Measurements from ENCODE around the gene NSD1. TPM values are rescaled to one million over a fixed set of nuclear protein-coding genes. Genes with fewer than 3 reads are reported as not detected.

The NSD1 gene
- total and polyA plus RNA-seq, 9 of the 15 experiments (the other 6 are each of a cell fraction or from before 2014, with no cell fraction given): 3.8 to 51.0 (median 24.7) TPM

GRCh38 chr5:177300236-177300880 is 166.8 kb downstream of the NSD1 start (continued):
- TF ChIP-seq MGA (IDR thresholded peaks at IDR 0.05) (no peak), ZNF830 (CRISPR knock-in tag; IDR thresholded peaks at IDR 0.05) (no peak), TRIM25 (IDR thresholded peaks at IDR 0.05; ENCODE audit: borderline replicate concordance) (no peak), SUPT5H (IDR thresholded peaks at IDR 0.05) (0 out of 2 replicates have a peak, but pooled peaks have one; percentile 15), TEAD1 (CRISPR knock-in tag; IDR thresholded peaks at IDR 0.05) (no peak), SRSF9 (IDR thresholded peaks at IDR 0.05; ENCODE audit: borderline replicate concordance, low read depth, low read length) (no peak), POU5F1 (IDR thresholded peaks at IDR 0.05; ENCODE audit: borderline replicate concordance, low read depth, low read length, partially characterized antibody) (no peak), SMC3 (conservative IDR thresholded peaks at IDR 0.05; ENCODE audit: insufficient read depth, low read depth, low read length) (no peak), HMG20B (CRISPR knock-in tag; IDR thresholded peaks at IDR 0.05) (no peak), ESRRB (CRISPR knock-in tag; IDR thresholded peaks at IDR 0.05; ENCODE audit: borderline replicate concordance) (no peak), NR4A1 (CRISPR knock-in tag; IDR thresholded peaks at IDR 0.05) (no peak), NR4A1 (tag; IDR thresholded peaks at IDR 0.05) (no peak), CBX1 (IDR thresholded peaks at IDR 0.05; ENCODE audit: low read depth) (no peak), IRF1 (CRISPR knock-in tag; IDR thresholded peaks at IDR 0.05; ENCODE audit: borderline replicate concordance) (no peak)

All from K562 (cell line).